MM.1S (cell line): ENCODE measurements around the gene CTSA.
A peak's percentile ranks its signal among the peaks of the same experiment; 100 is the strongest.

Experiments used
- EZH2 ChIP-seq: fragments of 300-600 bp; sonication (generic); optimal IDR thresholded peaks from 2 replicates; pipeline ENCODE3; 2017; ENCODE audit warnings: low read depth, mild to moderate bottlenecking, antibody characterized with exemption, low read length, mixed read lengths
- EZH2phosphoT487 ChIP-seq: fragments of 300-600 bp; sonication (generic); IDR thresholded peaks from 2 replicates; pipeline ENCODE4 v1.6.1; 2018; ENCODE audit warnings: antibody characterized with exemption, low read length
- TF ChIP-seq, protein P1 (sequence below): fragments of 300-600 bp; sonication (generic); IDR thresholded peaks from 2 replicates; pipeline ENCODE4 v1.5.1; 2016; ENCODE audit warnings: antibody characterized with exemption, low read length, mixed read lengths

GRCh38 chr20:45890077-45890984 lies 804 bp upstream of the CTSA start:
- TF ChIP-seq, protein P1, sequence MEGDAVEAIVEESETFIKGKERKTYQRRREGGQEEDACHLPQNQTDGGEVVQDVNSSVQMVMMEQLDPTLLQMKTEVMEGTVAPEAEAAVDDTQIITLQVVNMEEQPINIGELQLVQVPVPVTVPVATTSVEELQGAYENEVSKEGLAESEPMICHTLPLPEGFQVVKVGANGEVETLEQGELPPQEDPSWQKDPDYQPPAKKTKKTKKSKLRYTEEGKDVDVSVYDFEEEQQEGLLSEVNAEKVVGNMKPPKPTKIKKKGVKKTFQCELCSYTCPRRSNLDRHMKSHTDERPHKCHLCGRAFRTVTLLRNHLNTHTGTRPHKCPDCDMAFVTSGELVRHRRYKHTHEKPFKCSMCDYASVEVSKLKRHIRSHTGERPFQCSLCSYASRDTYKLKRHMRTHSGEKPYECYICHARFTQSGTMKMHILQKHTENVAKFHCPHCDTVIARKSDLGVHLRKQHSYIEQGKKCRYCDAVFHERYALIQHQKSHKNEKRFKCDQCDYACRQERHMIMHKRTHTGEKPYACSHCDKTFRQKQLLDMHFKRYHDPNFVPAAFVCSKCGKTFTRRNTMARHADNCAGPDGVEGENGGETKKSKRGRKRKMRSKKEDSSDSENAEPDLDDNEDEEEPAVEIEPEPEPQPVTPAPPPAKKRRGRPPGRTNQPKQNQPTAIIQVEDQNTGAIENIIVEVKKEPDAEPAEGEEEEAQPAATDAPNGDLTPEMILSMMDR, result 0 out of 2 replicates have a peak, but pooled peaks have one; percentile 5
- TF ChIP-seq EZH2 (no peak), EZH2phosphoT487 (no peak)
